Left hindlimb (tissue), 1 donor: ENCODE measurements around the gene CRIM1.

Experiments
- DNase-seq: peaks from one replicate; pipeline ENCODE4 v3.0.0-alpha.2; 2018

CRIM1 gene

GRCh38 chr2:36433311-36434217 is 78.0 kb downstream of the CRIM1 start:
- peak; percentile 37 for DNase-seq

- no peak for DNase-seq
Measured at GRCh38 chr2:36438449-36438977, 82.9 kb downstream of the CRIM1 start.

- no peak for DNase-seq
Measured at GRCh38 chr2:36439084-36439483, 83.5 kb downstream of the CRIM1 start.

DNA sequence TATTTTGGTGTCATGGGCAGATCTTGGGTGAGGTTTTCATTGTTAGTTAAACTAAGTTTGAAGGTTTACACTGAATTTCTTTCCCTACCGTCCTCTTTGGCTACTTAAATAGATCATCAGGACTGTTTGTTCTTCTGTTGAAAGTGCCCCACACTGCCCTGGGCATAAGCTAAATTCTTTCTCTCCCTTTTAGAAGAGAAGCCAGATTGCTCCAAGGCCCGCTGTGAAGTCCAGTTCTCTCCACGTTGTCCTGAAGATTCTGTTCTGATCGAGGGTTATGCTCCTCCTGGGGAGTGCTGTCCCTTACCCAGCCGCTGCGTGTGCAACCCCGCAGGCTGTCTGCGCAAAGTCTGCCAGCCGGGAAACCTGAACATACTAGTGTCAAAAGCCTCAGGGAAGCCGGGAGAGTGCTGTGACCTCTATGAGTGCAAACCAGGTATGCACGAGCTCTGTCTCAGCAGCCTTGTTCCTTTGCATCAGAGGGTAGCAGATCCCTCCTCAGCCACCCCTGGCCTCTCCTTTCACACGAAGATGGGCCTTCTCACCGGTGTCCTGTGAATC is 85.6 kb downstream of the CRIM1 start:
- DNase-seq: no peak

GRCh38 chr2:36441816-36442215 is 86.2 kb downstream of the CRIM1 start:
- DNase-seq: no peak

DNA sequence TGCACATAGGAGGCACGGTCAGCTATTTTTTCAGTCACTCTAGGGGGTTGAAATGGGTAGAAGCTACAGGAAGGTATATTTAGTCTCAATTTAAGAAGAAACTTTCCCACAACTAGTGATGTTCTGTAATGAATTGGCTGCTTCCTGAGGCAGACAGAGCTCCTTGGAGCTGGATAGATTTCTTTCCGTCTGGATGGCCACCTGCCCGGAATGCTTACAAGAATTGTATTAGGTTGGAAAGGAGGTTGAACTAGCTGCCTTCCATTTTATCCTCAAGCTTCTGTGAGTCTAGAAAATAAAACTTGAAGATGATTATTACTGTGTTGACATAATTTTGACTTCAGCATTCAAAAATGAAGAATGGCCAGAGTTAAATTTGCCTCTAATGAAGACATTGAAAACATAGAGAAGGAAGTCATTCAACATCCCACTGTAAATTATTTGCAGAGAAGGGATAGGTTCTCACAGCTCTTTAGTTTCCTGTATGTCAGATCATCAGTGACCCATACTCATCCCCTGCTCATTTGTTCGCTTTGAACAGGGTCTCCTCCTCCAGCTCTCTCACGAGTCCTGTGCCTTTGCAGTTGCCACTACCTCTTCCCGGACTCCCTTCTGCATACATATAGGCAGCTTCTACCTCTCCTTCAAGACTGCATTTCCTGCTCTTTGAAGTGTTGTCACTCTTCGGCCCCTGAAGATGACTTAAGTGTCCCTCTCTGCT is 88.8 kb downstream of the CRIM1 start:
- peak; percentile 85 for DNase-seq

DNA sequence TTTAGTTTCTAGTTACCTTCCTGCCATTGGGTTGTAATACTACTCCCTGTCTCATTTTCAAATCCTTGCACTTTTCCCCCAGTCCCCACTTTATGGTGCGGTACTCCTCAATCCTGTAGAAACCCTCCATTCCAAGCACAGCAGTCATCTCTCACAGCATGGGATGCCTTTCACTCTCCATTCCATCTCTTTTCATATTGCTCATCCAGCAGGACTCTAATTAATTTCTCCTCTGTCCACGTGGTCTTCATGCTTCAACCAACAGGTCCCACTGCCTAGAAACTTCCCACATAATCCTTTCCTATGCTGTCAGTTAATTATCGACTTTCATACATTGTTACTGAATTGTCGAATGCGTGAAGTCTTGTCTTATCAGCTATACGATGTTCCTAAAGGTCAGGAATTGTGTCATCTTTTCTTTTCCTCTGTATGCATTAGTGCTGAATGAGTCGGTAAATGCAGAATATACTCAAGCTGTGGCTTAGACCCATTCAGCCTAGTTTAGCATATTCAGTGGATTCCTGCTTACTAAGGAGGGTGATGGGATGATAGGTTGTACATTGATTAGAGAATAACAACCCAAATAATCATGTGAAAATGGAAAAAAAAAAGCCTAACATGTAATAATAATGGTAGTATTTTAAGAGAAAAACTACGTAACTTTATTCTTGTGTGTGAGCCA is 89.7 kb downstream of the CRIM1 start:
- DNase-seq: no peak

DNA sequence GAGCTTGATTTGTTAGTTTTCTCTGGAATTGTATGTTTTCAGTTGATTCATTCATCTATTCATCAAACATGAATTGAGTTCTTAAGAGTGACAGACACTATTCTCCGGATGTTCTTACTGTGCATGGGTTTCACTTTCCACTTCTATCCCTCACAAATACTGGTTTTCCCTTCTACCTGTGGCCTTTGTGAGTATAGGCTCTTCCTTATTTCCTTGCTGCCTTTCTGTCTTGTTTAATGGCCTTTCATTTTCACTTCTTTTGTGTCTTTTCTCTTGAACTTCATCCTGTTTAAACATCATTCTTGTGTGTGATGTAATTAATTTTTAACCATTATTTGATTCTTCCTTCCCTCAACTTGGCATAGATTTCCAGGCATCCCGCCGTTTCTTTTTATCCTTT is 90.7 kb downstream of the CRIM1 start:
- DNase-seq: no peak

DNA sequence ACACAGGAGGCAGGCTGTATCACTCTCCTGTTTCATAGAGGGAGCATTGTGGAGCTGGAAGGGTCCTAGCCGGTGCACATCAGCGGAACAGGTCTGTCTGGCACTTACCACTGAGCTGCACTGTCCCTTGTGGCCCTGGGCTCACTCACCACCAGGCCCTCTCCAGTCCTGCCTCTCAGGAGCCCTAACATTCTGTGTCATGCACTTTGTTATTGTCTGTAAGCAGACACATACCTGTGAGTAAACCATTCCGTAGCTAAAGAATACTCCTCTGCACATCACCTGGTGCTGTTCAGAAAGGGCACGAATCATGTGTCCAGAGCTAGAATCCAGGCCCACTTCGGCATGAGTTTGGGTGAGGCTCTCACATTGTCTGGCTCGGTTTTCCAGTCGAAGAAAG is 93.6 kb downstream of the CRIM1 start:
- DNase-seq: no peak

- DNase-seq: no peak
Measured at GRCh38 chr2:36449943-36450392, 94.4 kb downstream of the CRIM1 start.

- DNase-seq: no peak
Measured at GRCh38 chr2:36450466-36451196, 95.1 kb downstream of the CRIM1 start.

DNA sequence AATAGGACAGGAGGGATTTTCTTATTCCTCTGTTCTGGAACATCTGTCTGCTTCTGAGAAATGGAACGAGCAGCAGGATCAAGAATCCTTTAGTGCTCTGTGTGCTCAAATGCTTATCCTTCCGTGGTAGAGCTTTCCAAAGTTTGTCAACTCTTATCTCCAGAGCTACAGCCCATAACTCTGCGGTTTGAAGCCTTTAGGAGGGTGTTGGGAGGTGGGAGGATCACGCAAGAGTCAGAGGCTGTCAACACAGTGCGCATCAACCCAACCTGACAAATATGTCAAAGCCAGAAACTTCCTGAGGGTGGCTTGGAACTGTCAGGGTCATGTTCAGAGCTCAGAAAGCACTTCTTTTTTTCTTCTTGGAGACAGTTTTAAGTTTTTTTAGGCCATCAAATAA is 95.9 kb downstream of the CRIM1 start:
- DNase-seq: no peak

DNA sequence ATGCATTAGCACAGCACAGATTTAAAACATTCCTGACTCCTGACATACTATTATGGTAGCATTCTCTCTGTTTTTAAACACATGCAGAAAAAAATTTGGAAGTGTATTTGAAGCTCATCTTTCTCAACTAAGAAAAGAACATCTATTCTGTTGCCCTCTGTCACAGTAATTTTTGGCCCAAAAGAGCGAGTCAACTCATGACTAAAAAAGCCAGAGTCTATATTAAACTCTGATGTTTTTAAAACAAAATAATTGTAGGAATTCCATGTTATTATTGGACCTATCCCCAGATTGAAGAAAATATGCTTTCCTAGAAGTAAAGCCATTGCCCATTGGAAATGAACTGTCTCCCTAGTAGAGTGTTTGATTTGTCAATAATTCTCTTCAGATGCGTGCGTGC is 96.7 kb downstream of the CRIM1 start:
- DNase-seq: no peak

- no peak for DNase-seq
Measured at GRCh38 chr2:36453652-36454051, 98.1 kb downstream of the CRIM1 start.

GRCh38 chr2:36455011-36455410 is 99.4 kb downstream of the CRIM1 start:
- no peak for DNase-seq

- no peak for DNase-seq
Measured at GRCh38 chr2:36455788-36456187, 100.2 kb downstream of the CRIM1 start.

GRCh38 chr2:36456227-36457175 is 100.9 kb downstream of the CRIM1 start:
- DNase-seq: peak; percentile 60

DNA sequence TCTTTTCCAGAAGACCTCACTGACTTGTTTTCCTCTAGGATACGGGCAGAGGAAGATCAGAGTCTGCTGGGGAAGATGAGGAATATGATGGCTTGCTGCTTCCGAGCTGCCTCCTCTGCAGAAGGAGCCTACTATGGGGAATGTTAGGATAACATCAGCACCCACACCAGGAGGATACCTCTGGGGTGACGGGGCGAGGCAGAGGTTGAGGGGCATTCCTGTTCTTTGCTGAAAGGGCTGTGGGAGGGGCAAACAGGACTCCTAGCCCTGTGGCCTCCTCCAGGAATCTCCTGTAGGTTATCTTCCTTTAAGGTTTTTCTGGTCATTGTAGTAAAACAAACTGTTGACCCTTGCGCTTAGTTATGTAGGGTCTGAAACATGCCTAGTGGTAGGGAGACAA is 102.5 kb downstream of the CRIM1 start:
- no peak for DNase-seq

- no peak for DNase-seq
Measured at GRCh38 chr2:36459725-36460137, 104.2 kb downstream of the CRIM1 start.

GRCh38 chr2:36461039-36461681 is 105.6 kb downstream of the CRIM1 start:
- DNase-seq: no peak
